WERI-Rb-1 (cell line): ENCODE data around the gene ADCK1.

Source experiments
- DNase-seq: peaks from one replicate; pipeline ENCODE4 v3.0.0-alpha.2; 2020
- H3K27ac ChIP-seq: fragments of 250-450 bp; sonication (Bioruptor Pico); 2 replicates; pipeline ENCODE4 v1.5.1; 2020; ENCODE audit warnings: mild to moderate bottlenecking, moderate library complexity
- H3K27me3 ChIP-seq: fragments of 250-450 bp; sonication (Bioruptor Pico); 2 replicates; pipeline ENCODE4 v1.5.1; 2021; ENCODE audit warnings: mild to moderate bottlenecking, low read depth, moderate library complexity; ENCODE audit not compliant: insufficient read depth, severe bottlenecking
- H3K36me3 ChIP-seq: fragments of 250-450 bp; sonication (Bioruptor Pico); 2 replicates; pipeline ENCODE4 v1.5.1; 2020; ENCODE audit warnings: mild to moderate bottlenecking, moderate library complexity
- H3K4me3 ChIP-seq: 2 replicates; pipeline ENCODE4 v1.5.1; 2011; ENCODE audit warnings: low read depth, mild to moderate bottlenecking, control low read depth, low read length
- H3K9me3 ChIP-seq: fragments of 250-450 bp; sonication (Bioruptor Pico); 2 replicates; pipeline ENCODE4 v1.5.1; 2021; ENCODE audit warnings: mild to moderate bottlenecking, moderate library complexity; ENCODE audit not compliant: severe bottlenecking
- TF ChIP-seq, protein P1 (sequence below): IDR thresholded peaks from 2 replicates; pipeline ENCODE4 v1.5.1; 2011; ENCODE audit warnings: low read depth, mild to moderate bottlenecking, control low read depth, inconsistent platforms, low read length

ADCK1 gene

GRCh38 chr14:77838831-77839511 lies 39.1 kb downstream of the ADCK1 start:
- TF ChIP-seq, protein P1, sequence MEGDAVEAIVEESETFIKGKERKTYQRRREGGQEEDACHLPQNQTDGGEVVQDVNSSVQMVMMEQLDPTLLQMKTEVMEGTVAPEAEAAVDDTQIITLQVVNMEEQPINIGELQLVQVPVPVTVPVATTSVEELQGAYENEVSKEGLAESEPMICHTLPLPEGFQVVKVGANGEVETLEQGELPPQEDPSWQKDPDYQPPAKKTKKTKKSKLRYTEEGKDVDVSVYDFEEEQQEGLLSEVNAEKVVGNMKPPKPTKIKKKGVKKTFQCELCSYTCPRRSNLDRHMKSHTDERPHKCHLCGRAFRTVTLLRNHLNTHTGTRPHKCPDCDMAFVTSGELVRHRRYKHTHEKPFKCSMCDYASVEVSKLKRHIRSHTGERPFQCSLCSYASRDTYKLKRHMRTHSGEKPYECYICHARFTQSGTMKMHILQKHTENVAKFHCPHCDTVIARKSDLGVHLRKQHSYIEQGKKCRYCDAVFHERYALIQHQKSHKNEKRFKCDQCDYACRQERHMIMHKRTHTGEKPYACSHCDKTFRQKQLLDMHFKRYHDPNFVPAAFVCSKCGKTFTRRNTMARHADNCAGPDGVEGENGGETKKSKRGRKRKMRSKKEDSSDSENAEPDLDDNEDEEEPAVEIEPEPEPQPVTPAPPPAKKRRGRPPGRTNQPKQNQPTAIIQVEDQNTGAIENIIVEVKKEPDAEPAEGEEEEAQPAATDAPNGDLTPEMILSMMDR = no peak
- Histone ChIP-seq H3K36me3 (no peaks in the 10 kb centered on the region), H3K4me3 (no peak overlapping the region), H3K27ac (no peak overlapping the region), H3K27me3 (no peaks in the 10 kb centered on the region), H3K9me3 (peaks cover 2% of the 10 kb centered on the region)
- no peak for DNase-seq

GRCh38 chr14:77843195-77843594 lies 43.3 kb downstream of the ADCK1 start:
- DNase-seq = no peak
- Histone ChIP-seq H3K4me3 (no peak overlapping the region), H3K27me3 (no peaks in the 10 kb centered on the region), H3K27ac (no peak overlapping the region), H3K9me3 (peaks cover 2% of the 10 kb centered on the region), H3K36me3 (no peaks in the 10 kb centered on the region)
- TF ChIP-seq, protein P1 = no peak

GRCh38 chr14:77843651-77844050 lies 43.7 kb downstream of the ADCK1 start:
- Histone ChIP-seq H3K36me3 (no peaks in the 10 kb centered on the region), H3K27ac (no peak overlapping the region), H3K4me3 (no peak overlapping the region), H3K9me3 (peaks cover 2% of the 10 kb centered on the region), H3K27me3 (no peaks in the 10 kb centered on the region)
- DNase-seq = no peak
- TF ChIP-seq, protein P1 = no peak

GRCh38 chr14:77844802-77845201 lies 44.9 kb downstream of the ADCK1 start:
- no peaks in the 10 kb centered on the region for H3K27me3 ChIP-seq
- H3K9me3 ChIP-seq = peaks cover 2% of the 10 kb centered on the region
- no peak overlapping the region for H3K4me3 ChIP-seq
- H3K27ac ChIP-seq = no peak overlapping the region
- no peak for DNase-seq
- TF ChIP-seq, protein P1 = no peak
- H3K36me3 ChIP-seq = no peaks in the 10 kb centered on the region

- TF ChIP-seq, protein P1 = no peak
- no peaks in the 10 kb centered on the region for H3K36me3 ChIP-seq
- H3K9me3 ChIP-seq = no peaks in the 10 kb centered on the region
- no peak overlapping the region for H3K27ac ChIP-seq
- DNase-seq = no peak
- no peaks in the 10 kb centered on the region for H3K27me3 ChIP-seq
- H3K4me3 ChIP-seq = no peak overlapping the region
Observed at GRCh38 chr14:77848031-77848430, 48.1 kb downstream of the ADCK1 start.

DNA sequence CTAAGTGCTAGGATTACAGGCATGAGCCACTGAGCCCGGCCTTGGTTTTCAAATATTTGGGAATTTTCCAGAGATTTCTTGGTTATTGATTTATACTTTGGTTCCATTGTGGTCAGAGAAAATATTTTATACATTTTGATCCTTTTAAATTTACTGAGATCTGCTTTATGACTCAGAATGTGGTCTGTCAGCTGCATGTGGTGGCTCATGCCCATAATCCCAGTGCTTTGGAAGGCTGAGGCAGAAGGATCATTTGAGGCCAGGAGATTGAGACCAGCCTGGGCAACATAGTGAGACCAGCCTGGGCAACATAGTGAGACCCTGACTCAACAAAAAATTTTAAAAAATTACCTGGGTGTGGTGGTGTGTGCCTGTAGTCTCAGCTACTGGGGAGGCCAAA lies 49.8 kb downstream of the ADCK1 start:
- TF ChIP-seq, protein P1 = no peak
- H3K4me3 ChIP-seq = no peak overlapping the region
- H3K36me3 ChIP-seq = no peaks in the 10 kb centered on the region
- DNase-seq = no peak
- no peak overlapping the region for H3K27ac ChIP-seq
- no peaks in the 10 kb centered on the region for H3K9me3 ChIP-seq
- no peaks in the 10 kb centered on the region for H3K27me3 ChIP-seq
